MCF 10A (cell line): Measurements from ENCODE around the gene PIGU. TPM values are rescaled to one million over a fixed set of nuclear protein-coding genes. Genes with fewer than 3 reads are reported as not detected.
A peak's percentile ranks its signal among the peaks of the same experiment; 100 is the strongest.
"Not testable (repeated sequence)": the region's sequence is repeated elsewhere in the genome, so short reads cannot be mapped to it uniquely, and the experiment has no call there.

Experiments used
- BruUV-seq: library from RNA; stranded (reverse); fragments of 400-500 nt; replicated peaks from 2 replicates; lab custom pipeline; 2021; lab: Mats Ljungman, UMichigan
- CTCF ChIA-PET: fragments of 300-600 bp; sonication (Branson Sonifier 250); formaldehyde crosslinking; extraction: SDS; loops from one replicate; lab custom pipeline; 2021; ENCODE audit warnings: antibody characterized with exemption, inconsistent platforms; lab: Yijun Ruan, JAX
- POLR2A ChIA-PET: fragments of 300-600, 350-650 bp; sonication (Branson Sonifier 250); formaldehyde crosslinking; extraction: SDS; loops from one replicate; lab custom pipeline; 2020; ENCODE audit warnings: antibody characterized with exemption, inconsistent platforms; lab: Yijun Ruan, JAX
- DNase-seq: peaks from one replicate; pipeline ENCODE4 v3.0.0-alpha.2; 2018; ENCODE audit not compliant: unreplicated experiment
- H3K27ac Mint-ChIP-seq: one replicate; pipeline ENCODE4 v1.8.0; 2022; ENCODE audit warnings: mild to moderate bottlenecking, low read depth, mixed read lengths; ENCODE audit not compliant: unreplicated experiment
- H3K27me3 Mint-ChIP-seq: one replicate; pipeline ENCODE4 v1.8.0; 2022; ENCODE audit warnings: mixed read lengths; ENCODE audit not compliant: insufficient read depth, unreplicated experiment
- H3K36me3 Mint-ChIP-seq: one replicate; pipeline ENCODE4 v1.8.0; 2022; ENCODE audit warnings: mild to moderate bottlenecking, moderate library complexity, mixed read lengths; ENCODE audit not compliant: insufficient read depth, unreplicated experiment
- H3K4me1 Mint-ChIP-seq: one replicate; pipeline ENCODE4 v1.8.0; 2022; ENCODE audit warnings: mixed read lengths; ENCODE audit not compliant: insufficient read depth, unreplicated experiment
- H3K4me3 Mint-ChIP-seq: one replicate; pipeline ENCODE4 v1.8.0; 2022; ENCODE audit warnings: mild to moderate bottlenecking, moderate library complexity, mixed read lengths; ENCODE audit not compliant: unreplicated experiment
- H3K9me3 Mint-ChIP-seq: one replicate; pipeline ENCODE4 v1.8.0; 2022; ENCODE audit warnings: mixed read lengths; ENCODE audit not compliant: unreplicated experiment
- intact Hi-C: fragments of 100-400 bp; cut with micrococcal nuclease; formaldehyde crosslinking; loops from 2 replicates; pipeline ENCODE4 v1.14.1; 2022
- total RNA-seq: library from RNA; stranded (reverse); gene quantifications from 2 replicates; pipeline ENCODE4 v1.2.3, GENCODE V29; 2022
- TF ChIP-seq, protein P1 (sequence below): fragments of 200-600 bp; IDR thresholded peaks from one replicate; pipeline ENCODE4 v1.8.0; 2022; ENCODE audit warnings: antibody characterized with exemption, mild to moderate bottlenecking; ENCODE audit not compliant: unreplicated experiment

The PIGU gene
- total RNA-seq, 1 experiment from 2014 or later = 14.5 TPM

GRCh38 chr20:34522969-34523871 lies 153.7 kb downstream of the PIGU start:
- DNase-seq = peak; percentile 40
- H3K36me3 Mint-ChIP-seq = peaks cover 57% of the 10 kb centered on the region
- POLR2A ChIA-PET = interaction anchor here (0.7 to 5.0 kb wide), 2 partner anchors 7 to 10 kb away, joined by 3 to 205 read pairs; partner anchors contain the start of gene DYNLRB1
- no TSS peak for BruUV-seq
- H3K4me1 Mint-ChIP-seq = peaks cover 33% of the 10 kb centered on the region
- H3K4me3 Mint-ChIP-seq = no peak overlapping the region
- intact Hi-C loops = loop anchor here (10.0 kb wide), 1 partner anchor 328 kb away; no protein-coding TSS in a partner anchor
- H3K9me3 Mint-ChIP-seq = no peaks in the 10 kb centered on the region
- peak overlapping the region; percentile 97 for H3K27ac Mint-ChIP-seq
- no peaks in the 10 kb centered on the region for H3K27me3 Mint-ChIP-seq
- TF ChIP-seq, protein P1, sequence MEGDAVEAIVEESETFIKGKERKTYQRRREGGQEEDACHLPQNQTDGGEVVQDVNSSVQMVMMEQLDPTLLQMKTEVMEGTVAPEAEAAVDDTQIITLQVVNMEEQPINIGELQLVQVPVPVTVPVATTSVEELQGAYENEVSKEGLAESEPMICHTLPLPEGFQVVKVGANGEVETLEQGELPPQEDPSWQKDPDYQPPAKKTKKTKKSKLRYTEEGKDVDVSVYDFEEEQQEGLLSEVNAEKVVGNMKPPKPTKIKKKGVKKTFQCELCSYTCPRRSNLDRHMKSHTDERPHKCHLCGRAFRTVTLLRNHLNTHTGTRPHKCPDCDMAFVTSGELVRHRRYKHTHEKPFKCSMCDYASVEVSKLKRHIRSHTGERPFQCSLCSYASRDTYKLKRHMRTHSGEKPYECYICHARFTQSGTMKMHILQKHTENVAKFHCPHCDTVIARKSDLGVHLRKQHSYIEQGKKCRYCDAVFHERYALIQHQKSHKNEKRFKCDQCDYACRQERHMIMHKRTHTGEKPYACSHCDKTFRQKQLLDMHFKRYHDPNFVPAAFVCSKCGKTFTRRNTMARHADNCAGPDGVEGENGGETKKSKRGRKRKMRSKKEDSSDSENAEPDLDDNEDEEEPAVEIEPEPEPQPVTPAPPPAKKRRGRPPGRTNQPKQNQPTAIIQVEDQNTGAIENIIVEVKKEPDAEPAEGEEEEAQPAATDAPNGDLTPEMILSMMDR = peak; percentile 31
- CTCF ChIA-PET = interaction anchor here (0.7 to 1.5 kb wide), 9 partner anchors 9 to 329 kb away, joined by 3 to 7 read pairs (median 3); no protein-coding TSS in a partner anchor

DNA sequence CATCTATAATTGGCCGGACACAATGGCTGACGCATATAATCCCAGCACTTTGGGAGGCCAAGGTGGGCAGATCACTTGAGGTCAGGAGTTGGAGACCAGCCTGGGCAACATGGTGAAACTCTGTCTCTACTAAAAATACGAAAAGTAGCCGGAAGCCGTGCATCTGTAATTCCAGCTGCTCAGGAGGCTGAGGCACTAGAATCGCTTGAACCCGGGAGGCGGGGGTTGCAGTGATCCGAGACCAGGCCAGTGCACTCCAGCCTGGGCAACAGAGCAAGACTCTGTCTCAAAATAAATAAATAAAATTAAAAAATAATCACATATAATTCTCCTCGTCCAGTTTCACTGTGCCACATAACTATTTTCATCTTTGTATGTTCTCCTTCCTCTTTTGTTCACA lies 157.1 kb downstream of the PIGU start:
- POLR2A ChIA-PET, H3K4me3 Mint-ChIP-seq, H3K27ac Mint-ChIP-seq, H3K27me3 Mint-ChIP-seq, BruUV-seq, H3K9me3 Mint-ChIP-seq, DNase-seq: not testable (repeated sequence)
- CTCF ChIA-PET = interaction anchor here (0.6 to 0.8 kb wide), 2 partner anchors 207 to 250 kb away, joined by 3 read pairs; no protein-coding TSS in a partner anchor
- intact Hi-C loops = loop anchor here (10.0 kb wide), 1 partner anchor 325 kb away; no protein-coding TSS in a partner anchor
- H3K4me1 Mint-ChIP-seq = peaks cover 16% of the 10 kb centered on the region
- H3K36me3 Mint-ChIP-seq = peaks cover 46% of the 10 kb centered on the region

GRCh38 chr20:34518863-34519262 lies 158.0 kb downstream of the PIGU start:
- Mint-ChIP-seq H3K36me3 (peaks cover 43% of the 10 kb centered on the region), H3K4me1 (peaks cover 25% of the 10 kb centered on the region)
- POLR2A ChIA-PET = interaction anchor here (0.6 to 1.5 kb wide), 4 partner anchors 23 to 273 kb away, joined by 3 read pairs; partner anchors contain the start of gene AHCY
- H3K9me3 Mint-ChIP-seq, intact Hi-C loops, BruUV-seq, H3K27me3 Mint-ChIP-seq, DNase-seq, H3K27ac Mint-ChIP-seq, H3K4me3 Mint-ChIP-seq: not testable (repeated sequence)
- CTCF ChIA-PET = interaction anchor here (0.6 to 0.8 kb wide), 3 partner anchors 59 to 251 kb away, joined by 3 read pairs; no protein-coding TSS in a partner anchor

GRCh38 chr20:34517114-34517505 lies 159.8 kb downstream of the PIGU start:
- no peaks in the 10 kb centered on the region for H3K27me3 Mint-ChIP-seq
- DNase-seq = no peak
- TF ChIP-seq, protein P1 = no peak
- H3K27ac Mint-ChIP-seq = peak overlapping the region; percentile 99
- peaks cover 18% of the 10 kb centered on the region for H3K4me1 Mint-ChIP-seq
- no TSS peak for BruUV-seq
- ChIA-PET CTCF (interaction anchor here (0.7 to 3.9 kb wide), 11 partner anchors 7 to 977 kb away, joined by 3 to 40 read pairs (median 3); no protein-coding TSS in a partner anchor), POLR2A (interaction anchor here (0.6 to 4.4 kb wide), 35 partner anchors 8 to 576 kb away, joined by 3 to 205 read pairs (median 5); partner anchors contain the start of genes ACSS2, AHCY, ITCH and NCOA6)
- H3K9me3 Mint-ChIP-seq = no peaks in the 10 kb centered on the region
- H3K4me3 Mint-ChIP-seq = peak overlapping the region; percentile 97
- intact Hi-C loops = no loop called here
- peaks cover 45% of the 10 kb centered on the region for H3K36me3 Mint-ChIP-seq
